ENCODE measurements around the gene PTPRM.

DNA sequence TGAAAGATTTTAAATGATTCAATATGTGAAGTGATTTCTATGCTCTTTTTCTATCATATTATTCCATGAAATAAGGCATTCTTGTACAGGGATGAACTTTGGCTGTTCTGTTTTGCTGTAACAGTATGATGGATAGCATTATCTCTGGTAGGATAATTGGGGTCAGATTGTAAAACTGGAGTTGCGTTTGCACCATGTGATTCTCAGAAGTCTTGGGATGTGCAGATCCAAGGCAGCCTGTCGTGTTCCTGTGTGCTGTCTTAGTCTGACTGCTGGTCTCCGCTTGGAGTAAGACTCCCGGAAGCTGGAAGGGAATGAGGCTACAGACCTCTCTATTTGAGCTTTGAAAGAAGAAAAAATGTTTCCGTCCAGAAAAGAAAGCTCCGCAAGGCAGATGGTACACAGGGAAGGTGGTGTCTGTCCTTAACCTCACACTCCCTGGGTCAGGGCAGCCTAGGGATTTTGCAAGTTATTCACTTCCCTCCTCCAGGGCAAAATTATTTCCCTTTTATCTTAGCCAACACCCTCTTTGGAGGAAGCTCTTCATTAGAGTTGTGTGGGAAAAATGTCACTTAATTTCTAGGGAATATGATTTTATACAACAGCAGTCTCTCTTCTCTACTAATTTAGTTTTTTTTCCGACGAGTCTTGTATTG is 250.6 kb downstream of the PTPRM start:
- TF ChIP-seq RARB (CRISPR knock-in tag; IDR thresholded peaks at IDR 0.05) (no peak), ISL1 (CRISPR knock-in tag; IDR thresholded peaks at IDR 0.05) (no peak), PPARA (CRISPR knock-in tag; IDR thresholded peaks at IDR 0.05; ENCODE audit: borderline replicate concordance) (no peak), TSHZ2 (CRISPR knock-in tag; IDR thresholded peaks at IDR 0.05) (no peak)

Measured in SK-N-SH treated with all-trans-retinoic acid at 6 μM for 48 hours (cell line).